Lung (tissue), 12 donors: ENCODE data around the gene USP53. TPM values are rescaled to one million over a fixed set of nuclear protein-coding genes. Genes with fewer than 3 reads are reported as not detected.

Source experiments
- ATAC-seq: fragments of 200-7000 bp; cut with Tn5 transposase; one replicate; pipeline ENCODE4 v1.9.1; 2020; ENCODE audit warnings: moderate number of reproducible peaks; ENCODE audit not compliant: insufficient read depth, low FRiP score
- DNase-seq, 3 donors: peaks; one replicate each; pipeline ENCODE4 v3.0.0-alpha.2; 2013 to 2017
- H3K27ac ChIP-seq, 2 donors: one replicate each; pipeline ENCODE4 v1.5.1; 2013; ENCODE audit warnings: mild to moderate bottlenecking in 2 of 2, moderate library complexity in 2 of 2, control low read depth in 1 of 2, inconsistent platforms in 1 of 2, low read depth in 1 of 2, low read length in 1 of 2
- H3K27me3 ChIP-seq, 3 donors: one replicate each; pipeline ENCODE4 v1.5.1; 2013; ENCODE audit warnings: low read length in 2 of 3; ENCODE audit not compliant: control insufficient read depth in 3 of 3, insufficient read depth in 3 of 3
- H3K36me3 ChIP-seq, 4 donors: one replicate each; pipeline ENCODE4 v1.5.1; 2013; ENCODE audit warnings: low read length in 4 of 4, mild to moderate bottlenecking in 1 of 4, moderate library complexity in 1 of 4; ENCODE audit not compliant: control insufficient read depth in 4 of 4, insufficient read depth in 4 of 4
- H3K4me1 ChIP-seq, 5 donors: one replicate each; pipeline ENCODE4 v1.5.1; 2013; ENCODE audit warnings: low read length in 5 of 5, mild to moderate bottlenecking in 2 of 5, moderate library complexity in 1 of 5; ENCODE audit not compliant: control insufficient read depth in 5 of 5, insufficient read depth in 5 of 5
- H3K4me3 ChIP-seq: one replicate; pipeline ENCODE4 v1.5.1; 2013; ENCODE audit warnings: mild to moderate bottlenecking, control low read depth, moderate library complexity
- H3K9ac ChIP-seq, 2 donors: one replicate each; pipeline ENCODE4 v1.5.1; 2013; ENCODE audit warnings: low read length in 2 of 2, control low read depth in 1 of 2; ENCODE audit not compliant: insufficient read depth in 1 of 2
- H3K9me3 ChIP-seq, 4 donors: one replicate each; pipeline ENCODE4 v1.5.1; 2013; ENCODE audit warnings: low read length in 3 of 4, mild to moderate bottlenecking in 1 of 4, moderate library complexity in 1 of 4; ENCODE audit not compliant: control insufficient read depth in 4 of 4, insufficient read depth in 3 of 4
- CTCF ChIP-seq: IDR thresholded peaks from 2 replicates; pipeline ENCODE4 v1.5.1; 2012; ENCODE audit warnings: mild to moderate bottlenecking; ENCODE audit errors: control extremely low read depth, extremely low read depth
- WGBS, 2 donors: extraction: QIAGEN DNeasy Blood & Tissue Kit; methylation state at CpG; one replicate each; pipeline ENCODE4 v1.1.7; 2013; 5-methylcytosine and 5-hydroxymethylcytosine counted together
- polyA plus RNA-seq, 2 donors: library from polyadenylated mRNA; stranded (reverse); fragments of 200-250 nt; gene quantifications; one replicate each; pipeline ENCODE4 v1.2.1, GENCODE V29; 2013
- total RNA-seq, 2 donors: library from RNA; depleted of rRNA in 1 of 2; stranded (reverse); fragments of >200 nt in 1 of 2; gene quantifications; one replicate each; pipeline ENCODE4 v1.2.1, GENCODE V29; 2014 to 2021
- donor health status: control.
- donor health status: control.
- donor health status: Bipolar disorder and iron deficiency.
- donor health status: healthy.
- donor health status: DM: yes; HTN: yes; CAD: no.

The USP53 gene
- total and polyA plus RNA-seq, 4 donors = 13.0 to 54.6 (median 26.3) TPM

- Histone ChIP-seq H3K9me3 (no peaks in the 10 kb centered on the region), H3K4me1 (peaks cover 0 to 18% (median 5%) of the 10 kb centered on the region in 5 donors), H3K9ac (no peak overlapping the region), H3K36me3 (peaks cover 1 to 25% (median 11%) of the 10 kb centered on the region in 4 donors), H3K4me3 (no peak overlapping the region), H3K27ac (no peak overlapping the region), H3K27me3 (no peaks in the 10 kb centered on the region)
- no peak for TF ChIP-seq CTCF
- 83 to 88% methylated on average over 1 of the region's 1 CpG for WGBS, 2 donors
- ATAC-seq = no peak
- DNase-seq = no peak
Observed at GRCh38 chr4:119297795-119298194, 85.3 kb downstream of the USP53 start.

GRCh38 chr4:119299260-119299671, 86.8 kb downstream of the USP53 start:
- no peaks in the 10 kb centered on the region for H3K27me3 ChIP-seq
- peak overlapping the region; percentile 83 for H3K4me3 ChIP-seq
- H3K9me3 ChIP-seq = no peaks in the 10 kb centered on the region
- peak overlapping the region; percentile 79 to 100 for H3K9ac ChIP-seq
- no peak for TF ChIP-seq CTCF
- ATAC-seq (no peak), DNase-seq (peak in 2 of 3 donors; percentile 20 to 43)
- H3K27ac ChIP-seq = peak overlapping the region; percentile 91 to 98
- peaks cover 0 to 18% (median 5%) of the 10 kb centered on the region in 5 donors for H3K4me1 ChIP-seq
- 1% methylated on average over 2 of the region's 2 CpGs for WGBS, 2 donors
- peaks cover 0 to 25% (median 8%) of the 10 kb centered on the region in 4 donors for H3K36me3 ChIP-seq

- Histone ChIP-seq H3K9ac (peak overlapping the region; percentile 79 to 100), H3K36me3 (peaks cover 0 to 25% (median 8%) of the 10 kb centered on the region in 4 donors), H3K9me3 (no peaks in the 10 kb centered on the region), H3K27ac (peak overlapping the region; percentile 91 to 98), H3K4me1 (peaks cover 0 to 18% (median 5%) of the 10 kb centered on the region in 5 donors), H3K4me3 (peak overlapping the region; percentile 83), H3K27me3 (no peaks in the 10 kb centered on the region)
- DNase-seq = no peak
- TF ChIP-seq CTCF = no peak
- ATAC-seq = no peak
- 1% methylated on average over 9 of the region's 9 CpGs for WGBS, 2 donors
Observed at GRCh38 chr4:119299741-119300100, 87.2 kb downstream of the USP53 start.
